NOMO-1 (cell line): ENCODE results near the gene MYCBPAP.

Experiments
- DNase-seq, 2 experiments: peaks; one replicate each; lab custom pipeline; 2025; ENCODE audit not compliant: unreplicated experiment in 2 of 2; lab: John Stamatoyannopoulos, UW

The MYCBPAP gene

DNA sequence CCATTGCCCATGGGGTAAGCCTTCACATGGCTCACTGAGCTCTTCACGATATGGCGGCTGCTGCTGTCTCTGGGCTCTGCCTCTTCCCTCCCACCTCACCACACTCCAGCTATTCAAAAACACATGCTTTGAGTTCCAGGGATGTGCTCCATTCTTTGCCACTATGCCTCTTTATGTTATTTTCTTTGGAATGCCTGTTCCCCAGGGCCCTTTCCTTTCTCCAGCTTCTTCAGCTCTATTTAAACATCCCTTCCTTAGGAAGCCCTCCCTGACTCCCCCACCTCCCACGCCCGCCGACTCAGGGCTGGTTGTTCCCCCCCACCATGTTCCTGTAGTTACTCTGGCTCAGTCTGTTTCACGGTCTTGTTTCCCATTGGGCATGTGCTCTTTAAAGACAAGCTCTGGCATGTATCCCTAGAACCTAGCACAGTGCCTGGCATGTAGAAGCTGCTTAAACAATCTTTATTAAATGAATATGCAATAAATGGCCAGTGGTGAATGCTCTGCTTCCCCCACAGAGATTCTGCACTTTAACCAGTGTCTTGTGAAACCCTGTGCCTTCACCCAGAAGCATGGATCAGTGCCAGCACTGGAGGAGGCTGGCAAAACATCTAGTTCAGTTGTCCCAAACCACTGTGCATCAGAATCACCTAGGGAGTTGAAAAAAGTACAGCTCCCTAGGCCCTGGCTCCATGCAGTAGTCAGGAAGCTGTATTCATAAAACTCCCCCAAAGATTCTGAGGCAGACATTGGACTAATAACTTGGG, 6.9 kb downstream of the MYCBPAP start:
- no peak for DNase-seq

DNA sequence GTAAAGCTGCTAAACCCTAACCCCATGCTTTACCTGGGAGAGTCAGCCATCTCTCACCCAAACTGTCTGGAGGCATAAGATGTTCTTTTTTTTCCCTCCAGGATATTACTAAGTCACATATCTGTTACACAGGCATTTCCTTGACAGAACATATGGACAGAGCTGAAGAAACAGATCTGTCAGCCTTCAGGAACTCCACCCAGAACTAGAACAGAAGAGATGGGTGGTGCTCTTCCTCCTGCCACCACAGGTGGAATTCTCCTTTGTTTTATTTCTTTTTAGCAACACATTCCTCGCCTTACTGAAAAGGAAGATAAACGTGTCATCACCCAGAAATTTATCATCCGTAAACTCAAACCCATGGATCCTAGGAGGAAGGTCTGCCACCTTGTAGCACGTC, 8.8 kb downstream of the MYCBPAP start:
- no peak for DNase-seq

DNA sequence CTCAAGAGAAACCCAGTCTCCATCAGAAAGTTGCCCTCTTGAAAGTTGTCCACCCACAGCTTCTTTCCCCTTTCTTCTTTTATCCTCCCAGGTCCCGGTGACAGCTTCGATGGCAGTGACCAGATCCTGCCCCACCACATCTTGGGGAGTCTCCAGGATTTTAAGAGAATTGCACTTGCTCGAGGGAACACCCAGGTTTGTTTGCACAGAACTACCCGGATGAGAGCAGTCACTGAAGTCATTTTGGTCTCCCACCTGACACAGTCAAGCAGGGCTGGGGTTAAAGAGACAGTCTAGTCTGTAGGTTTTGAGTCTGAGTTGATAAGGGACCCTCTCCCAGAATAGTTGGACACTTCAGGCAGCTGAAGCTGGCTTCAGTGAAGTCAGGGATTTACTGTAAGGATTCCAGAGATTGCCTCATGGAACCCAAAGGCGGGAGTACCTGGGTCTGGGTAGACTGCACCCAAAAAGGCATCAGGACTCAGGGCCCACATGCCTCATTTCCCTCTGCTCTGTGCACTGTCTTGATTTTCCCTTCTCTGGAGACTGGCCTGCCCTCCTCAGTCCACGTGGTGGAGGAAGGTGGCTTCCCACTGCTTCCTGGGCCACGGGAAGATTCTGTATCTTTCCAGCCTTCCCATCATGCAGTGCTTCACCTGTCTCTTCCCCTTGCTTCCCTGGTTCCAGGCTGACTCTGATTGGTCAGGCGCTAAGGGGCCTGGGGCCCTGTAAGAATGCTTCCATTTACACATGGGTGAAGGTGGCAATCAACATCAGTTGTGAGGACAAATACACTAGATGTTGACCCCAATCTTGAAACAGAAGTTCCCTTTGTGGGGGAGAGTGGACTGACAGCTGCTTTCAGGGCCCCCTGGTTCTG, 9.5 kb downstream of the MYCBPAP start:
- no peak for DNase-seq

DNA sequence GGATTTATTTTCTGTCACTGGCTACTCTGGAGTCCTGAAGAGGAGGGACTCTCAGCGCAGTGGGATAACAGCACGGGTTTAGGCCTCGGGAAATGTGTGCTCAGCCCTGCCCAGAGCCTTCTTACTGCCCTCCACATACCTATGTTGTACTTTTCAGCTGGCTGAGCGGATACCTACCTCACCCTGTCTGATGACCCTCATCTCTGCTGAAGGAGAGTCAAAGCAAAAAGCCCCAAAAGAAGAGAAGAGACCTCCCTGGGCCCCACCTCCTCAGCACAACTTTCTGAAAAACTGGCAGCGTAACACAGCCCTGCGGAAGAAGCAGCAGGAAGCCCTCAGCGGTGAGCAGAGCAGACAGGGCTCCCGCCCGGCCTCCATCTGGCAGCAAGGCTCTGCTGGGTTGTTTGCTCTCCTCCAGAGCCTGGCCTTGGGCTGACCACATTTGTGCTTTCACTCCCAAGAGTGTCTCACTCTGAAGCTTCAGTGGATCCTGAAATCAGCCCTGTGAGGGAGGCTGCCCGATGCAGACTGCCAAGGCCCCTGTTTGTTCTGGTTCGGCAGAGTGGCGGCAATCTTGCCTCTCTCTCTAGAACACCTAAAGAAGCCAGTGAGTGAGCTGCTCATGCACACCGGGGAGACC, 10.3 kb downstream of the MYCBPAP start:
- DNase-seq, result no peak

DNA sequence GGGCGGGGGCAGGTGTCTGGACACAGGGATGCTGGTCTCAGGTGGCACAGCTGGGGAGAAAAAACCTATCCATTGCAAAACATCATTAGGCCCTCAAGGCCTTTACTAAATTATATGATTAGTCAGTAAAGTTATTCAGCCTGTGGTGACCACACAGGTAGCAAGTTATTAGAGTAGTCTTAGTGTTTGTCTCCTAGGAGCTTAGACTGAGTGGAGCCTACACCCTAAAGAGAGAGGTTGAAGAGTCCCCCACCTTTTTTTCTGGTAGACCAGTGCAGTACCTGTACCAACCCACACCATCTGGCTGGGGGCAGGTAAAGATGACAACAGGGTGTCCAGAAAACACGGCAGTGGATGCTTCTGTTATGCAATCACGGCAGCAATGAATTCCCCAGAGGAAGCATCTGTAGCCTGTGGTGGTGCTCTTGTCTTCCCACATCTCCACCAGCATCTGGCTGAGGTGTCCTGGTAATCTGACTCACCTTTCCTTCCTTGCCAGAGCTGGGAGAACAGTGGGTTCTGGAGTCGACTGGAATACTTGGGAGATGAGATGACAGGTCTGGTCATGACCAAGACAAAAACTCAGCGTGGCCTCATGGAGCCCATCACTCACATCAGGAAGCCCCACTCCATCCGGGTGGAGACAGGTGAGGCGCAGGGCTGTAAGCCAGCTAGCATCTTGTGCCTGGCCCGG, 11.0 kb downstream of the MYCBPAP start:
- no peak for DNase-seq

DNA sequence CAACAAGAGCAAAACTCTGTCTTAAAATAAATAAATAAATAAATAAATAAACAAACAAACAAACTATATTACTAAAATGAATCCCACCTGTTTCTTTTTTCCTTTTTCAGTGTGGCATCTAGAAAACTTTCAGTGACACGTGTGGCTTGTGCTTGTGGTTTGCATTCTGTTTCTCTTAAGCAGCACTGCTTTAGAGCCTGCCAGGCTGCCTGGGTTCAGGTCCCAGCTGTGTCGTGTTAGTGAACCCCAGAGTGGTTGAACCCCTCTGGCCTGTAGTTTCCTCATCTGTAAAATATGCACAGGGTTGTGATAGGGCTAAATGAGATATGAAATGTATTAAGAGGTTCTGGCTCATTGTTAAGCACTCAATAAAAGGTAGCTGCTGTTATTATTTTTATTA, 12.2 kb downstream of the MYCBPAP start:
- no peak for DNase-seq

DNA sequence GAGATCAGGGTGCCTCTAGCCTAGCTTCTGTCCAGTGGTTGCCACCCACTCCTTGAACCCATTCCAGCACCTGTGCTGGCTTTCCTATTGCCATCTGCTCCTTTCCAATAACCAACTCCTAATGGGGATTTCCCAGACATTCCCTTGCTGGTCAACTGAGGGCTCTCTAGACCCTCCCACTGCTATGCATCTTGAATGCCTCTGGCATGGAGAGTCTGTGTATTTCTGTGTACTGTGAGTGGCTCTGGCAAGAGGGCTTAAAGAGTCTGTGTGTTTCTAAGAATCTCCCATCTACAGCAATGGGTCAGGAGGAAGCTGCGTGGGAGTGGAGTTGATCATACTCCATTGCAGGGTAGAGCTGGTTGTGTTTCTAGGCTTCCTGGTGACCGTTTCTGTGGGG, 13.3 kb downstream of the MYCBPAP start:
- DNase-seq, result no peak

DNA sequence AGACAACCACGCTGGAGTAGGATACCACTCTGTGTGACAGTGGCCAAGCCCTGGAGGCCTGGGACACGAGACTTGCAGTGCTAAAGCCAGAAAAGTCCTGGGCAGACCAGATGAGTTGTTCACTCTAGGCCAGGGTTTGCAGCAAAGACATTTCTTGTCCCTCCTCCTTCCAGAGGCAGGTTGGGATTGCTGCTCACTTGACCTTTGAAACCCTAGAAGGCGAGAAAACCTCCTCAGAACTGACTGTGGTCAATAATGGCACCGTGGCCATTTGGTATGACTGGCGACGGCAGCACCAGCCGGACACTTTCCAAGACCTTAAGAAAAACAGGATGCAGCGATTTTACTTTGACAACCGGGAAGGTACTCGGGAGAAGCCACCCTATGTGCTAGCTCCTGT, 14.5 kb downstream of the MYCBPAP start:
- no peak for DNase-seq

DNA sequence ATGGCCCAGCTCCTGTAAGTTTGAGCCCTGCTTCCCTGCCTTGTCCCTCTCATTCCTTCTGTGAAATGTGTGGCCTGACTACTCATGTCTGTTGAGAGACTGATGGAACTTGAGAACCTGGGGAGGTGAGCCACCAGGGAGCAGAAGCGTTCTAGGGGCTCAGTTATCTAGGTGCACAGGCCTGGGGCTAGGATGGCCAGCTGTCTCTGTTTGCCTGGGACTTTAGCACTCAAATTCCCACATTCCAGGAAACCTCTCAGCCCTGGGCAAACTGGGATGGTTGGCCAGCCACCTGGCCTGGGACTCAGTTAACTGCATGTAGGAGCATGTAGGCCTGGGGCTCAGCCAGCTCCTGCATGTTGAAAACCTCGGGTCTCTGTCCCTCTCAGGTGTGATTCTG, 15.0 kb downstream of the MYCBPAP start:
- no peak for DNase-seq

DNA sequence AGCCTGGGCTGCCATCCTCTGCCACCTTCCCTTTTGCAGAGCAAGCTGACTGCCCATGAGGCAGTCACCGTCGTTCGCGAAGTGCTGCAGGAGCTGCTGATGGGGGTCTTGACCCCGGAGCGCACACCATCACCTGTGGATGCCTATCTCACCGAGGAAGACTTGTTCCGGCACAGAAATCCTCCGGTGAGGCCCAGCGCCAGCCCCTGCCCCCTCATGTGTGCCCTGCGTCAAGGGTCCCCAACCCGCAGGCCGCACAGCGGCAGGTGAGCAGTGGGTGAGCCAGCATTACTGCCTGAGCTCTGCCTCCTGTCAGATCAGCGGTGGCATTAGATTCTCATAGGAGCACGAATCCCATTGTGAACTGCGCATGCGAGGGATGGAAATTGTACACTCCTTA, 16.6 kb downstream of the MYCBPAP start:
- no peak for DNase-seq

DNA sequence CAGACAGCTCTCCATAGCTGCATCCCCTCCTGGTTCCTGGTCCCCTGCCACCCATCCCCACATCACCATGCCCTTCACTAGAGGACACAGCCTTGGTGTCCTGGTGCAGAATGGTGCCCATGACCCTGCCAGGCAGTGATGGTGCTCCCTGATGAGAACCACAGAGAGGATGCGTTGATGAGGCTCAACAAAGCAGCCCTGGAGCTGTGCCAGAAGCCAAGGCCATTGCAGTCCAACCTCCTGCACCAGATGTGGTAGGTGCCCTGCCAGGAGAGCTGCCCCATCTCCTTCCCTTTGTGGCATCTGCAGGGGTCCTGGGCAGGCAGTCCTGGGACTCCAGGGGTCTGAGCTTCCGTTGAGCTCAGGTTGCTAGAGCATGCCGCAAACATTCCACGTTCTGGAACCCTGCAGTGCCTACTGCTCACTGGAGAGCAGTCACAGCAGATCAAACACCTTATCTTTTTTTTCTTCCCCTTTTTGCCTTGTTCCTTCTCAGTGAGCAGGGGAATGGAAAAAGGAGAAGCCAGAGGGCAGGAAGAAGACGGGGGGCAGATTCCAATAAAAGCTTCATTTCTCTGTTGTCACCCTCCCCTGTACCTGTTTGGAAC, 19.0 kb downstream of the MYCBPAP start:
- DNase-seq, result peak; percentile 12 to 18

DNA sequence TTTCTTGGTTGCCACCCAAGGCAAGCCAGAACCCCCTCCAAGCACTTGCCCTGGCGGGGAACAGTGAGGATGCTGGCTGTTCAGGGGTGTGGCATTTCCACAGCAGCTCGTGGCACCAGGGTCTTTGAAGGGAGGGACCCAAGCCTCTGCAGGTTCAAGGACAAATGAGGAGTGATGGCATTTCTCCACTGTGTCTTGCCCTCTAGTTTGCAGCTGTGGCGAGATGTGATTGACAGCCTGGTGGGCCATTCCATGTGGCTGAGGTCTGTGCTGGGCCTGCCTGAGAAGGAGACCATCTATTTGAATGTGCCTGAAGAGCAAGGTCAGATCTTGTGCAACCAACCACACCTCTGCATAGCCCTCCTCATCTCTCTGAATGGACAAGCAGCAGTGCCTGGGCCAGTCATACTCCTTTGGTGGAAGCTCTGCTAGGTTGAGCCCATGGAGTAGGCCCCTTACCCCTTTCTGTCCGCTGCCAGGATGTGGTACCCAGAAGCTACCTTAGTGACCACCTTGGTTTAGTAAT, 19.8 kb downstream of the MYCBPAP start:
- DNase-seq, result no peak

DNA sequence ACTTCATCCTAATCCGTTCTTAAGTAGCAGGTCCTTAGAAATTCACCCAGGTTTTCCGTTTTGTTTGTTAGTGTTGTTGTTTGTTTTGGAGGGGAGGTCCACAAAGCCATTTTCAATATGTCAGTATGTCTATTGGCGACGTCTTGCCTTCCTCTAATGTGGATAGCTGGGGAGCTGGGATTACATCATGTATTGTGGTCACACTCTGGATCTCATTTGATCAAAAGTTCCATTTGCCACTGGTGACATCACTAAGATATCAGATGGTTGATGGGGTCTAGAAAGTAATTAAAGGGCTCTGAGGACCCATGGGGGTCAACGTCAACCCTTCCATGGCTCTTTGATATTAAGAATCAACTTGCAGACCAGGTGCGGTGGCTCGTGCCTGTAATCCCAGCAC, 21.6 kb downstream of the MYCBPAP start:
- no peak for DNase-seq

DNA sequence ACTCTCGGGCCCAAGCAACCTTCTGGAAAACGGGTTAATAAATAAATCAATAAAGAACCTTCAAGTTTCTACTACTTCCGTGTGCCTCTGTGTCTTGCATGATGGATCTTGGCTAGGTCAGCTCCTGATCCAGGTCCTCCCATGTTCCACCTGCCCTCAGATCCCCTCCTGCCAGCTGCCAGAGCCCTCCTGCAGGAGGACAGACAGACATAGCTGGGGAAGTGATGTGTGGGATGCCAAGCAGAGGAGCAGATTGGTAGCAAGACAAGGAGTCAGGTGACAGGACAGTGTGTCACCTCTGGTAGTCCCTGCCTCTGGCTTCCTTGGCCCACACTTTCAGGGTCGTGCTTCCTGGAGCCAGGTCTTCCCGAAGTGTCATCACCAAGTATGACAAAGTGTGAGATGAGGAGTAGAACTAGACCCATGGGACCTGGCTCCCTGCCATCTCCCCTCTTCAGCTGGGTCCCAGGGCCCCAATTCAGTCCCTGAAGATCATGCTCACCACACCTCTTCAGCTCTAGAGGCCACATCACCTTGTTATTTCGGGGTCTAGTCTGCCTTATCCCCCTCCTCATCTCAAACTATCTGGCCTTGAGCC, 23.3 kb downstream of the MYCBPAP start:
- DNase-seq, result no peak

DNA sequence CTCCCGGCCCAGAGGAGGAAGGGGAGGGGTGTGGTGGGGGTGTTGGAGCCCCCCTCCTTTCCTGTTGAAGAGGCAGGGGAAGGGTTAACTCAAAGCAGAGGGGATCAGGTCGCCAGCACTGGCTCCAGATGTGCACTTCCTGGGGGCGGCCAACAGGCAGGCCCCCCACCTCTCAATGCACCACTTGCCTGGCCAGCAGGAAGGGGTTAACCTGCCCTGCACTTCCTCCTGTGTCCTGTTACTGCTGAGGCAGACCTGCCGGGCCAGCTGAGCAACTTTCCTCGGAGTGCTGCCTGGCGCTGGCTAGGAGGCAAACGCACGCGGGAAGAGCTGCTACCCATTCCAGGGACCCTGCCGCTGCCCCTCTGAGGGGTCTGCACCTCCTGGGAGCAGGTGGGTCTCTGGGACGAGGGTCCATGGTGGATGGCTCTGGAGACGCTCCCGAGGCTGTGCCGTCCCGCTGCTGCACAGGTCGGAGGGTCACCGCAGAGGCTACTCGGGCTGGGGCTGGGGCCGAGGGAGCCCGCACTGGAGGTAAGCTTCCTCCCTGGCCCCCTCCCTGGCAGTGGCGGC, 24.3 kb downstream of the MYCBPAP start, which contains the start of gene EPN3:
EPN3 (plus strand) TSS at position 284 of the 573 bp plus-strand sequence. CDS start 3,822 bp downstream, outside the sequence.
- no peak for DNase-seq

DNA sequence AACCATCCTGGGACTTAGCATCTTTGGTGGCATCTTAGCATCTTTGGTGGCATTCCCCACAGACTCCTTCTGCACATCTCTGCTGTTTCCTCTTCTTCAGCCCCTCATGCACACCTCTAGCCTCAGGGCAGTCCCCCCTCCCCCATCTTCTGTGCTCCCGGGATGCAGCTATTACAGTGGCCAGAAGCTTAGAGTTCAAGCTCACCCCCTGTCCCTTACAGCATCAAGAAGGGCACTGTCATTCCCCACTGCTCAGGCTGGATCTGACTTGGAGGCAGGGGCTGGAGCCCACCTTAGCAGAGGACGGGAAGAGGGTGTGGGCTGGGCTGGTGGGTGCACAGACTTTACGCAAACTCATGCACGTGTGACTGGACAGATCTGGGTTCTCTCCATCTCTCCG, 24.9 kb downstream of the MYCBPAP start:
- no peak for DNase-seq

DNA sequence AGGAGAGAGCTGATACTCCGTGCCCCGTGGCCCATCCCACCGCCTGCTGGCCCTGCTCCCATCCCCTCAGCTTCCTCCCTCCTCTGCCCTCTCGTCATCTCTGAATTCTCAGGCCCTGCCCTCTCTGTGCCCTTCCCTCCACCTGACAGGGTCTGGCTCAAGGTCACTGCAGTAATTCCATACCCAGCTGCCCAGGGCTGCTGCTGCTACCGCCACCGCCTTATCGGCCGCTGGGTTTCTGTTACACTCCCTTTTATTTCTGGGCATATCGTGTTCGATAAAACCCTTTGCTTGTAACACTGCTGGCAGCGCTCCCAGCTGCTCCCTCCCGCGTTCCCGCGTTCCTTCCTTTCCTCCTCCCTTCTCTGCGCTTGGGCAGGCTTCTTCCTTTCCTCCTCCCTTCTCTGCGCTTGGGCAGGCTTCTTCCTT, 25.5 kb downstream of the MYCBPAP start:
- DNase-seq, result no peak

DNA sequence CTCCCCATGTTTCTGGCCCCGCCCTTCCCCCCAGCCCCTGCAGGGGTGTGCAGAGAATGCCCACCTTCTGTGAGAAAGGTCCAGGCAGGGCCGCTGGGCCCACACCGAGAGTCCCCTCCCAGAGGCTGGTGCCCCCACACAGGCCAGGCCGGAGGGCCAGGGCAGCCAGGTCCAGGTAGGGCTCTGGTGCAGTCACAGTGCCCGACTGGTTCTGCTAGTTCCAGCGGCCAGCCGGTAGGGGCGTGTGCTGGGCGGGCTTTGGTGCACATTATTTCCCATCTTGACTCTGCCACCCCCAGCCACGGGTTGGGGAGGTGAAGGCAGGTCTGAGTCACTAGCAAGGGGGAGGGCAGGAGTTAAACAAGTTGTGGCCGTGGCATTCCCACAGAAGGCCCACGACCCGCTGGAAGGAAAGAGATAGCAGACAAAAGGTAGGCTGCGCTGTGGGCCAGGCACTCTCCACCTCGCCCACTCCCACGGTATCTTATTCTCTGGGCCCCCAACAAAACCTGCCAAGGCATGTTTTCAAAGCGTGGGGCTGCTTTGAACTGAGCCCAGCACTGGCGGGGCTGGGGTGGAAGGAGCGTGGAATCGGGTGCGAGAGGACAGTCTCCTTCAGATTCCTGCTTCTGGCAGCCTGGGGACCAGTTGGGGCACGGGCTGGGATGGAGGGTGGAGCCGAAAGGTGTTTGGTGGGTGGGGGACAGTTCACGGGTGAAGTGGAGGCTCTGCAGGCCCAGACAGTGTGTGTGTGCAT, 26.2 kb downstream of the MYCBPAP start:
- DNase-seq, result no peak

DNA sequence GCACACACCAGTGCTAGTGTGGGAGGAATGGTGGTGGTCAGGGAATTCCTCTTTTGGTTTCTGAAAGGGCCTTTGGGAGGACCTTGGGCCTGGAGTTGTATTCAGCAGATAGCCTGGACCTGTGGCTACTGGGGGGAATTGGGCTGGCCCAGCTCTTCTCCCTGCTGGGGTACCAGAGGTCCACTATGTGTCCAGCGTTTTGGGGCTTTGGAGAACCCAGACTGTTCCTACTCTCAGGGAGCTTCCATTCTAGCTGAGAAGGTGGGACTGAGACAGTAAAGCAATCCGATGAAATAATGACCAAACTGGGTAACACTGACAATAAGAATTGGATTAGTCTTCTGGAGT, 26.7 kb downstream of the MYCBPAP start:
- no peak for DNase-seq
